CD4-positive, alpha-beta T cell treated with Interleukin-4 for 1 hour (primary cell): ENCODE data around the gene PRICKLE4.
A peak's percentile ranks its signal among the peaks of the same experiment; 100 is the strongest.

Experiments
- DNase-seq, 2 donors: peaks; one replicate each; pipeline ENCODE4 v3.0.0-alpha.2; 2020 to 2022

PRICKLE4 gene

DNA sequence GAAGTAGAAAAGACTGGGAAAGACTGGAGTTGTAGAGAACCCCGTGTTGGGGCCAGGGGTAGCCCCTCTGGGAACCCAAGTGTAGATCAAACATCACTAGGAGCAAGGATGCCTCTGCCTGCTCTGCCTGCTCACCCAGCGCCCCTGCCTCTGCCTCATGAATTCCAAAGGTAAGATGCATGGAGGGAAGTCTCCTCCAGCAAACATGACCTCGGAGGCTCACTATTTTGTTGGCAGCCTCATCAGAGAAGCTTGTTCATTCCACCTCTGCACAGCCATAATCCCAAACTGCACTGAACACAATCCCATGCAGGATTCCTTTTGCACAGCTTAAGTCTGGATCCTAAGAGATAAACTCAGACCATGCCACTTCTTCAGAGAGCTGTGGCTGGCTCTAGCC lies 5.7 kb upstream of the PRICKLE4 start:
- DNase-seq = no peak

DNA sequence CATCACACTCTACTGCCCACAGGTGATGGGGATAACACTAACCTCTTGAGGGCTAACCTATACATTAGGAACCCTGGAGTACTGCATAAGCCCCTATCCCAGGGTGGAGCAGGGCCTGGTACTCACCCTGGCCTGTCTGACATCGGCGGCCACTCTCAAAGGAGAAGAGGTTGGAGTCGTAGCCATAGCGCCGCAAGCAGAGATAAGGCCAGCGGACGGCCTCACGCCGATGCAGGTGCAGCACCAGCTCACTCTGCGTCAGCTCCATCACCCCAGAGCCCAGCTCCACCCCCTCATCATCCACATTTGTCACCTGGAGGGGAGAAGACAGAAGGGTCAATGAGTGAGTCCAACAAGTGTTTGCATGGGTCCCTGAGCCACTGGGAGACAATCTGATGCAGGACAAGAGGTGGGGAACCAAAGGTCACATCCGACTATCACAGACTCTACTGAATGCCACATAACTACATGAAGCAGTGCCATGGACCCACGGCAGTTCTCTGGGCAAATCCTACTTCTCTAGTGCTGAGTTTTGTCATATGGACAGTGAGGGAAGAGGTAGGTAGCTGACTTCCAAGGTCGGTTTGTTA lies 5.2 kb upstream of the PRICKLE4 start:
- no peak for DNase-seq

DNA sequence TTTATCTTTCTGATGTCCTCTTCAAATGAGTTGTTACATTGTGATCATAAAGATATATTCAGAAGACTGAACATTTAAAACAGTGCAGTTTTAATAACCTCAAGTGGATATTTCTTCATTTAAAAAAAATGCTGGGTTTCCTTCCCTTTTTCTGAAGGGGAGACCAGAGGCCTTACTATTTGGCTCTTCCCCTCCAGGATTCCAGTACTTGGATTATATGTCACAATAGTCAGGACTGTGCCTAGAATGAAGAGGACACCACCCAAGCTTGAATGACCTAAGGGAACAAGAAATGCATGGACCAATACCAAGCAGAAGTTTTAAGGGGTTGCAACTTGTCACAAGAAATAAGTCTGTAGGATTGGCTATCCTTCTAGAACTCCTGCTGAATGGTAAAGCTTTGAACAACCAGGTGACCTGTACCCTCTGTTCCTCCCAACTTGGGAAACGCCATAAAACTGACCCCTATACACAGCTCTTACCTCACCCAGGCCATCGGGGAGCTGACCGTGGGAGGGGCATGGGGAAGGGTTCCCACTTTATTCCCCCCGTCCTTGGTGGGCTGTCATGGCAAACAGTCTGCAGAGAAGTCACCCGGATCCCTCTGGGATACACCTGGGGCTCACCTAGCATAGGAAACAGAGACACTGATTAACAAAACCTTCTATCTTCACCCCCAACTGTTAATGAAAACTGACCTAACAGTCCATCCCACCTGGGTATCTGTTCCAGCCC lies 2.9 kb upstream of the PRICKLE4 start:
- no peak for DNase-seq

DNA sequence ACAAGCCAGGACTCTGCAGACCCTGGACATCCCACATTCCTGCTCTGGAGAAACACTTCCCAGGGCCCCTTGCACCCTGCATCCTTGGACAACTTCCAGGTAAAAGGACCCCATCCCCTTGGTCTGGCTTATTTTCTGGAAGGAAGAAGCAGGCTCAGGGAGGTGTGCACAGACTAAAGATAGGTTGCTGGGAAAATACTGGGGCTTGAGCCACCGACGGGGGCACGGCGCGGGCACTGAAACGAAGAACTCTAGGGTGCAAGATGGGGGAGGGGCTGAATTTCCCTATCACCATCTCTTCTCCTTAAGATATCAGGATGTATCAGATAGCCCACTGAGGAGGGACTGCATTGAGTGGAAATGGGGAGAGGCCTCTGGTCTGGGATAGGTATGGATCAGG lies 1.7 kb upstream of the PRICKLE4 start:
- DNase-seq = no peak

DNA sequence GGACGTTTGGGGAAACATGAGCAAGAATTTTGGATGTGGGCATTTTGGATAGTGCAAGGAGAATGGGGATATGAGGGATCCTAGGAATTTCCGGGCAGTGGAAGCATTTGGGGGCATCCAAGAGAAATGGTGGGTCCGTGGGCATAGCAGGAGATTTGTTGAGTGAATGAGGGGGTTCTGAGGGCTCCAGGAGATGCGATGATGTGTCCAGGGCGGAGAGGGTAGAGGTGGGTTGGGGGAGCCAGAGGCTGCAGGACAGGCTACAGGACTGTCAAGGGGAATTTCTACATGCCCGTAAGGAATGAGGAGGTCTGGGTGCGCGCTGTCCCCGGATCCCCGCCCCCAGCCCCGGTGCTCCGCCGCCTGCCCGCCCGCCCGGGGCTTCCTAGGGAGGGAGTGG lies 1.2 kb upstream of the PRICKLE4 start:
- DNase-seq = no peak

DNA sequence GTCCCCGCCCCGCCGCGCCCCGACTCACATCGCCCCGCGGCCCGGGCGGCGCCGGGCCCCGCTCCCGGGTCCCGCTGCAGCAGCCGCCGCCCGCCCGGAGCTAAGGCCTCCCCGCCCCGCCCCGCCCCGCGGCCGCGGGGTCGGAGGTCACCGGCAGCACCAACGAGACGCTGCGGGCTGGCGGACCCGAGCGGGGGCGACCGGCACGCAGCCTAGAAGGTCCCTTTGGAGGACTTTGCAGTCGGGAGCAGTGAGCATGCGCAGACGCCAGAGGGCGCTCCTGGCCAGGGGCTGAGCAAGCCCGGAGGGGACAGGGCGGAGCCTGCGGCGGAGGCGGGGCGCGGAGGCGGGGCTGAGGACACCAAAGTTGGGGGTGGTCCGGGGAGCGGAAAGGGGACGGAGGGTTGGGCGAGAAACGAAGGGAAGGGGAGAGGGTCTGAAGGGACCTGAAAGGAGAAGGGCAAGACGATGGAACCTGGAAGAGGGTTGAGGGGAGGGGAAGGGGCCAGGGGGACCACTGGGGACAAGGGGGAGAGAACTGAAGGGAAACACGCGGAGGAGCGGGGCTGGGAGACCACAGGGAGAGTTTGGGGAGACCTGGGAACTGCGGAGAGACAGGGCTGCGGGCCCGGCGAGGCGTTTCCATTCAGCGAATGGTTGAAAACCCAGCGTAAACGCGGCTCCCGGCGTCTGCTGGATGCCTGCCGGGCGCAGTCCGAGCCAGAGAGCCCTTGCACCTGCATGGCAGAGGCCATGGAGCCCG lies 613 bp upstream of the PRICKLE4 start, which contains the start of gene FRS3:
FRS3 (minus strand) TSS at position 113 of the 763 bp plus-strand sequence. CDS start 2,913 bp downstream, outside the sequence.
- peak; percentile 97 to 99 for DNase-seq

DNA sequence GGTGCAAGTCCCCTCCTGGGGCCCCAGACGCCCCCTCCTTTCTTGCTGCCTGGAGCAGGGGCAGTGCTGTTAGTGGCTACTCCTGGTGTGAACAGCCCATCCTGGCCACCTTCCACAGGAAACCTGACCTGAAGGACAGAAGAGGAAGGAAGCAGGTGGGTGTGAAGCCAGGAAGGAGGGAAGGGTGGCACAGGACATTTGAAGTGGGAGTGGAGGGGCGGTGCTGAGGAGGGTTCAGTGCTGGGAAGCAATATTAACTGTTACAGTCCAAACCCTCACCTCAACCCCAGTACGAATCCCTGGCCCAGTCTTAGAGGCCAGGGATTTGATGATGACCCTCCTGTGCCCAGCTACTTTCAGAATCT lies 766 bp downstream of the PRICKLE4 start:
- no peak for DNase-seq

DNA sequence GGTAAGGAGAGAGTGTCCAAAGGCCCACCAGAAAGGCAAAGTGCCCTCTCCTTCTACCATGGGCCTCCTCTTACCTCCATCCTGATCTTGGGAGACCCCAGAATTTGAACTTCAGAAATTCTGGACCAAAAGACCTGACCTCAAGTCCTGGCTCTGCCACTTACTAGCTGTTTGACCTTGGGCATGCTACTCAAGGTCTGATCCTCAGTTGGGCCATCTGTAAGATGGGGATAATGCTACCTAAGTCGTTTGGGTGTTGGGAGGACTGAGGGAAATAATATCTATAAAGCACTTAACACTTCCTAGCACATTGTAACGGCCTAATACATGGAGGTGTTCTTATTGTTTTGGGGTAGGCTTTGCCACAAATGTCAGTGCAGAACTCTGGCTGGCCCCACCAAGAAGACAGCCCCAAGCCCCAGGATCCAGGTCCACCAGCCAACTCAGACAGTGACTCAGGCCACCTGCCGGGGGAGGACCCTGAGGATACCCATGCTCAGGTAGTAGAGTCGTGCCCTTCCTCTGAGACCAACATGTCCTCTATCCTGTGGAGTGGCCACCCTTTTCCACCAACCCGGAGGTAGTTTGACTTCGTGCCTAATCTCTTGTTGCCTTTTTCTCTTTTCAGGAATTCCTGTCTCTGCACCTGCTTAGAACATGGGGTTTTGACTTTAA lies 2.7 kb downstream of the PRICKLE4 start:
- DNase-seq = no peak

DNA sequence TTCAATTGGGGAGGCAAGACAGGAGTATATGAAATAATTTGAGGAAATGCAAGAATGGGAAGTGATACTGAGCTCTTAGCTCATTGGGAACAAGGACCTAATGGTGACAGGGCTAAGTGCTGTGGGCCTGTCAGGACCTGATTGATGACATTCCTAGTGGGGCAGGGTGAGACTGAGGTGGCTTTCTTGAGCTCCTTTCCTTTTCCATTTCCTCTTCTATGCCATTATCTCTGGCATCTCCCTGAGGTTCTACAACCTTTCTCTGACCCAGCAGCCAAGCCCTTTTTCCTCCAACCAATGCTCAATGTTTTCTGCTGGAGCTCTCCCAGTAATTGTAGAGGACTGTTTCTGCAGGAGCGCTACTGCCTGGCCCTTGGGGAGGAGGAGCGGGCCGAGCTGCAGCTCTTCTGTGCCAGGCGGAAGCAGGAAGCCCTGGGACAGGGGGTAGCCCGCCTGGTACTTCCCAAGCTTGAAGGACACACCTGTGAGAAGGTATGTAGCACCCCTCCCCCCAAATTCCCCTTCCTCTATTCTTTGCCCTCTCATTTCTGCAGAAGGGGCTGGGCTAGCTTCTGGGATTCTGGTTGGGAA lies 4.1 kb downstream of the PRICKLE4 start:
- DNase-seq = no peak

DNA sequence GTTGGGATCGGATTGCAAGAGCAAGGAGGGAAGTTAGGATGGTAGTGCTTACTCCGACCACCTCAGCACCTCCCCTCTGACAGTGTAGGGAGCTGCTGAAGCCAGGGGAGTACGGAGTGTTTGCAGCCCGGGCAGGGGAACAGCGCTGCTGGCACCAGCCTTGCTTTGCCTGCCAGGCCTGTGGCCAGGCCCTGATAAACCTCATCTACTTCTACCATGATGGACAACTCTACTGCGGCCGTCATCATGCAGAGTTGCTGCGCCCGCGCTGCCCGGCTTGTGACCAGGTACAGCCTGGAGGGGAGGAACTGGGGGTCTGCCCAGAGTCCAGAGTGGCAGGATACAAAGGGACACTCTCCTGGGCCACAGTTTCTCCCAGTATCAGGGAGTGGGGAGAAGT lies 4.7 kb downstream of the PRICKLE4 start:
- no peak for DNase-seq

DNA sequence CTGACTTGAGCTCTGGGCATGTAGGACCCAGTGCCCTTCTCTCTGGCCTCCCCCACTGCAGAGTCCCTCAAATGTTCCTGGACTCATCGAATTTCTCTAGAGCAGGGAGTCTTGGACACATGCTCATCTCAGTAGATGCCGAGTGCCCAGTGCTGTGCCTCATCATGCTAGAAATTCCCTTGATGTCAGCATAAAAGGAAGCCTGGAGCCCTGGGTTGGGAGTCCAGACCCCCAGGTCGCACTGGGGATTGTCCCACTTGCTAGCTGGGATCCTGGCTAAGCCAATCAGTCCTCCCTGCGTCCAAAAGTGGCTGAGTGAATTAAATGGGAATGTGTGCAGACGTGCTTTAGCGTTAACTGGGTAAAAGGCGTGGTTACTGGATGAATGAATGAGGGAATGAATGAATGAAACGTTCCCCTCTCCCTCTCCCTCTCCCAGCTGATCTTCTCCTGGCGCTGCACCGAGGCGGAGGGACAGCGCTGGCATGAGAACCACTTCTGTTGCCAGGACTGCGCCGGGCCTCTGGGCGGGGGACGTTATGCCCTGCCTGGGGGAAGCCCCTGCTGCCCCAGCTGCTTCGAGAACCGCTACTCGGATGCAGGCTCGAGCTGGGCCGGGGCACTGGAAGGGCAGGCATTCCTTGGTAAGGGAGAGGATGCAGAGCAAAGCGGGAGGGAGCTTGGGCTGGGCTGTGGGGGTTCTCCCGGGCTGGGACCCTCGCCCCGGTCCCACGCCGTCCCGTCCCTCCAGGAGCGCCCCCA lies 5.3 kb downstream of the PRICKLE4 start:
- DNase-seq = no peak

DNA sequence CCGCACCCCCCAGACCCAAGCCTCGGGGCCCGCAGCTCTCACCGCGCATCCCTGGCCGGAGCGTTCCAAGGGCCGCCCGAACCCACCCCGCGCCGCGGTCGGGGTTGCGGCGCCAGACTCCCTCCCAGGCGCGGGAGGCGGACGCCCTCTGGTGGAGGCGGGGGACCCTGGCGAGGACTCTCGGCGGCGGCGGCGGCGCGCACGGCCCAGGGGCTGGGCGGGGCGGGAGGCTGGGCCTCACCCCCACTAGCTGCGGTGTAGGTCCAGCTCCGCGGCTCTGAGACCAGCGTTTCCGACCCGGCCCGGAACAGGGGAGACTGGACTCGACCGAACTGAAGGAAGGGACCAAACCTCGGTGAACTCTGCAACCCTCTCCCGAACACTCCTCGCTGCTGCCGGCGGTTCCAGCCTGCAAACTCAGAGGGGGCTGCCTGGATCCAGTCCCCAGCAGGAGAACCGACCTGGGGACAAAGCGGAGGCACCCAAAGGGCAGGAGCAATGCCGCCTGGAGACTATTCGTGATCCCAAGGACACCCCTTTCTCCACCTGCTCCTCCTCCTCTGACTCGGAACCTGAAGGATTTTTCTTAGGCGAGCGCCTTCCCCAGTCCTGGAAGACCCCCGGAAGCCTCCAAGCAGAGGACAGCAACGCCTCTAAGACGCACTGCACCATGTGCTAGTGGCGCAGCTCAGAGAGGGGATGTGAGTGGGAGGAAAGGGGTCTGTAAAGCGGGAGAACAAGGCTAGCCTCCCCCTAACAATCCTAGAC lies 6.1 kb downstream of the PRICKLE4 start:
- DNase-seq = peak; percentile 83 to 87

DNA sequence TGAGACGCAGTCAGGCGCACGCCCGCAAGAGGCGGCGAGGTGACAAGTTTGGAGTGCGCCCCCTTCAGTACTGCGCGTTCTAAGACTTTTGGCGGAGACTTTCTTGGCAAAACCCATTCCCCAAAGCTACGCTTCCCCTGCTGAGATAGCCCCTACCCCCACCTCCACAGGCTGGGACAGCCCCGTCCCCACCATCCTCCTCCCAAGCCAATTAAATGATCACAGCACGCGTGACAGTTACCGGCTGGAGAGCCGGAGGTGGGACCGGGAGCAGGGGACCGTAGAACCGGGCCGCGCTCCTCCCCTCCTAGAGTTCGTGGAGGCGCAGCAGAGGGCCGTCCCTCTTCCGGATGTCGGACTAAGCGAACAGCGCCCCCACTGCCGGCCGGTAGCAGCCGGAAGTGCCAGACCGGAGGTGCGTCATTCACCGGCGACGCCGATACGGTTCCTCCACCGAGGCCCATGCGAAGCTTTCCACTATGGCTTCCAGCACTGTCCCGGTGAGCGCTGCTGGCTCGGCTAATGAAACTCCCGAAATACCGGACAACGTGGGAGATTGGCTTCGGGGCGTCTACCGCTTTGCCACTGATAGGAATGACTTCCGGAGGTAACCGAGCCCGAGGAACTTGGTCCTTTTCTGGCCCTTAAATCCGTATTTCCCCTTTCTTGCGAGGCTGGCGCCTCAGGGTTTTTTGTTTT lies 6.8 kb downstream of the PRICKLE4 start, which contains the start of gene TOMM6:
TOMM6 (plus strand) TSS at position 476 of the 699 bp plus-strand sequence; CDS start at position 480, 4 bp downstream.
- peak; percentile 93 to 95 for DNase-seq

DNA sequence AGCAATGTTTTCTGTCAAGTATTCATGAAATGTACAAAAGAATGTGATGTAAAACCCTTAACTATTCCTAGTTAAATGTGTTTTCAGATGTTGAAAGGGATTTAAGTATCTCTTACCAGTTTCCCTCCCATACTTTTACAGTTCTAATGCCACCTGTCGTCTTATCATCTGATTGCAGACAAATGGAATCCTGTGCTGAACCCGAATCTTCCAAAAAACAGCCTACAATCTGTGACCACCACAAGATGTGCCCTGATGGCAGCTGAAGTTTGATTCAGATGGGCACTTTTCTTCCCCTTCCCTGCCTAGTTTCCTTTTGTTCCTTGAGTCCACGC lies 8.8 kb downstream of the PRICKLE4 start:
- no peak for DNase-seq

DNA sequence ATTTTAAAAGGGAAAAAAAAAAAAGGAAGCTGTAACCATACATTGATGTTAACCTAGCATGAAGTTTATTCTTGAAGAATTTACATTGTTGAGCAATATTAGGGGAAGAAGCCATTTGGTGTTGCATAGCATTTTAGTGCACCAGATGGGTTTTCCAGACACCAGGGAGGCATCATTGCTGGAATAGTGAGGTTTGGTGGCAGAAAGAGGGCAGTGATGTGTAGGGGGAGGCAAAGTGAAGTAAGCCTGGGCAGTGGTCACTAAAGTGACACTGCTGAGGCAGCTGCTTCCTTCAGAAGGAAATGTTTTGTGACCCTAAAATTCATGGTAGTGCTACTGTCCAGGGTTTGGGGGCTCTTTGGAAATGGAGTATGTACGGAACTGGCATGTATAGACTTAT lies 9.5 kb downstream of the PRICKLE4 start:
- no peak for DNase-seq

DNA sequence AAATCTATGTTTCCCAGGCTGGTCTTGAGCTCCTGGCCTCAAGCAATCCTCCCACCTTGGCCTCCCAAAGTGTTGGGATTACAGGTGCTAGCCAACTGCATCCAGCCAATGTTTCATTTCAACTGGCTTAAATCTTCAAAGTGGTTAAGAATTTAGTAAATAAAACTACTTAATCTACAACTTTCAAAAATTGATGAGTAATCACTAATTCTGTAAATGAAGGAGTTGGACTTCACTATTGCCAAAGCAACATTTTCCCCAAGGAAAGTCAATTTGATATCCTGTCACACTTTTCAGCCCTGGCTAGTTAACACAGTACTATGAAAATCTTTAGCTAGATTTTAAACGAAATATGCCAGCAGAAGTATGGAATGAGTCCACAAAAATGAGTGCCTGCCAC lies 10.7 kb downstream of the PRICKLE4 start:
- DNase-seq = no peak

DNA sequence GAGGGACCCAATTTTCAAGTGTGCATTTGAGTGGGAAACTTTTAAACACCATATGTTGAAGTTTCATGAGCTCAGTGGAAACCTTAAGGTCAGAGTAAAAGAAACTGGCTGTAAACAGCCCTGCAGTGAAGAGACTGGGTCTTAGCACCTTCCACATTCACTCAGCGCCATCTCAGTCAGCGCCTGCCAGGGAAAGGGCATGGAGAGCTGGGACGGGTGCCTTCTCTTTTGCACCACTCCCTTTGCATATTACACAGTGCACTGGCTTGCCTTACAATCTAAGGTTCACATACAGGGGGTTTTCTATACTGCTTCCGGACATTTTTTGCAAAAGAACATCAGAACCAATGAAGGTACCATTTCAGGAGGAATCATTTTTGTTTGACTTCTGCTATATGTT lies 11.4 kb downstream of the PRICKLE4 start:
- DNase-seq = no peak

DNA sequence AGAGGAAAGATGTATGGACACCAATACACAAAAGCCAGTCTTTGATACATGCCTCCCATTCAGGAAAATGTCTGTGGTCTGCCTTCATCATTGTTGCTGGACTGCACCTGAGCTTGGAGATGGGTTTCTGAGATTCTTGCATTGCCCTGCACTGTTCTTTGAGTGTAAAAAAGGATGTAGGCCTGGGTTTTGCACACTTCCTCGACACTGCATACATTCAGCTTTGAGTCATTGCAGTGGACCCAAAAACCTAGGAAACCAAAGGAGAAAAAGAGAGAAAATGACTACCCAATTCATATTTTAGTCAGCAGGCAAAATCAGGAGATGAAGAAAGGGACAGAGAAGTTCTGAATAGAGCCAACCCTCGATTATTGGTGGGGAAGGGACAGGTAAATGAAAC lies 15.9 kb downstream of the PRICKLE4 start:
- DNase-seq = no peak

DNA sequence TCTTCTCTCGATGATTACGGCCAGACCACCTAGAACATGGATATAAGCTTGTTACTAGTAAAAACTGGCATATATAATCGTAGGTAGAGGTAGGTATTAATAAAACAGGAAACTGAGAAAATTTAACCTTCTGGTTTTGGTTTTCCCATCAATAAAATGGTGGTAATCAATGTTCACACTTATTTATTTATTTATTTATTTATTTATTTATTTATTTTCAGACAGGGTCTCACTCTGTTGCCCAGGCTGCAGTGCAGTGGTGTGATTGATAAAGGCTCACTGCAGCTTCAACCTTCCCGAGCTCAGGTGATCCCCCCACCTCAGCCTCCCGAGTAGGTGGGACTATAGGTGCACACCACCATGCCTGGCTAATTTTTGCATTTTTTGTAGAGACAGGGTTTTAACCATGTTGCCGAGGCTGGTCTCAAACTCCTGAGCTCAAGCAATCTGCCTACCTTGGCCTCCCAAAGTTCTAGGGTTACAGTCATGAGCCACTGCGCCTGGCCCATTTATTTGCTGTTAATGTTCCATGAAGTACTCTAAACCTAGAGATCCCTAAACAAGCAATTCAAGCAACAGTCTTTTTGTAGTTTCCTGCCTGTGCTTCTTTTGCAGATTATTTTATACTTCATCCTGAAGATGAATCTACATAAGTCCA lies 18.4 kb downstream of the PRICKLE4 start:
- DNase-seq = no peak

DNA sequence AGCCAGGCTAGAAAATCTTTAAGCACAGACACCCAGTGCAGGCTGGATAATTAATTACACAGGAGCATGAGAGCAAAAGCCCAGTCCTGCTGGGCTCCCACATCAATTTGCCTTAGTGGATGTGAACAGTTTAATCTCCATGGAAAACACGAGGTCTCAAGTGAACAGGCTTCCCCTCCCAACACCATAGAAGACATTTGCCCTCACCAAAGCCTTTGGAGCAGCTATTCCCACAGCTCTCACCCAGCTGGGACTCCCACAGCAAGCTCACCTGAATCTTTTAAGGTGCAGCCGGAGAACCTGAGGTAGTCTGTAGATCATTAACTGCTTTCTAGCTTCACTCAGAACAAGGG lies 19.0 kb downstream of the PRICKLE4 start:
- DNase-seq = no peak
